K562 (cell line): ENCODE data around the gene CCNL2. TPM values are rescaled to one million over a fixed set of nuclear protein-coding genes. Genes with fewer than 3 reads are reported as not detected.

Experiments
- ESRRB ChIP-seq: fragments of 250-450 bp; sonication (Bioruptor Pico); IDR thresholded peaks from 2 replicates; pipeline ENCODE4 v1.5.0; 2020; ENCODE audit warnings: mild to moderate bottlenecking, moderate library complexity, borderline replicate concordance
- GABPB1 ChIP-seq: sonication (generic); formaldehyde crosslinking; IDR thresholded peaks from 2 replicates; pipeline ENCODE4 v1.8.0; 2022; ENCODE audit warnings: mild to moderate bottlenecking, missing genetic modification reagents
- MEF2D ChIP-seq: conservative IDR thresholded peaks from 2 replicates; pipeline ENCODE4 v1.6.1; 2016; ENCODE audit warnings: low read depth, missing genetic modification characterization, missing compliant biosample characterization
- MYC ChIP-seq, 2 experiments: fragments of 250-450 bp in 1 of 2; sonication (Bioruptor Pico) in 1 of 2; IDR thresholded peaks; 2 replicates each; pipeline versions ENCODE4 v1.5.1 to v1.6.1; 2012 to 2021; ENCODE audit warnings: low read depth in 2 of 2, borderline replicate concordance in 1 of 2, improper control_type of control experiment in 1 of 2, low read length in 1 of 2, mild to moderate bottlenecking in 1 of 2, moderate library complexity in 1 of 2
- NR2C2 ChIP-seq, 2 experiments: fragments of 200-800 bp in 1 of 2; sonication (Bioruptor generic) in 1 of 2; sonication (generic) in 1 of 2; formaldehyde crosslinking in 1 of 2; IDR thresholded peaks; 2 replicates each; pipeline versions ENCODE4 v1.6.1 to v1.8.0; 2016 to 2022; ENCODE audit warnings: mild to moderate bottlenecking in 1 of 2, missing compliant biosample characterization in 1 of 2, missing genetic modification characterization in 1 of 2, missing genetic modification reagents in 1 of 2
- PHF8 ChIP-seq: fragments of 200-600 bp; sonication (generic); IDR thresholded peaks from 2 replicates; pipeline ENCODE4 v1.6.1; 2012; ENCODE audit warnings: mixed run types, mild to moderate bottlenecking, inconsistent platforms, low read length, moderate library complexity, borderline replicate concordance
- POLR2H ChIP-seq: IDR thresholded peaks from 2 replicates; pipeline ENCODE4 v1.6.1; 2016; ENCODE audit warnings: missing genetic modification characterization, low read depth, mild to moderate bottlenecking, control low read depth, missing compliant biosample characterization, moderate library complexity
- RHOXF2B ChIP-seq: fragments of 250-450 bp; sonication (Bioruptor Pico); conservative IDR thresholded peaks from 2 replicates; pipeline ENCODE4 v1.5.1; 2021
- SMAD4 ChIP-seq: fragments of 250-450 bp; sonication (Bioruptor Pico); conservative IDR thresholded peaks from 2 replicates; pipeline ENCODE4 v1.8.0; 2021; ENCODE audit warnings: inconsistent platforms, mild to moderate bottlenecking, moderate library complexity
- SUPT5H ChIP-seq: fragments of 450-650 bp; IDR thresholded peaks from 2 replicates; pipeline ENCODE4 v1.6.1; 2016
- TOE1 ChIP-seq, 2 experiments: fragments of 450-650 bp in 1 of 2; sonication (generic) in 1 of 2; formaldehyde crosslinking in 1 of 2; IDR thresholded peaks; 2 replicates each; pipeline versions ENCODE4 v1.7.1 to v1.8.0; 2016 to 2022; ENCODE audit warnings: borderline replicate concordance in 2 of 2, mild to moderate bottlenecking in 2 of 2, antibody characterized with exemption in 1 of 2, inconsistent platforms in 1 of 2, low read depth in 1 of 2, missing genetic modification reagents in 1 of 2, moderate library complexity in 1 of 2
- XRCC5 ChIP-seq: fragments of 200-400 bp; formaldehyde crosslinking; IDR thresholded peaks from 2 replicates; pipeline ENCODE4 v1.6.1; 2017; ENCODE audit warnings: low read depth, mild to moderate bottlenecking, low read length
- polyA plus RNA-seq, 8 experiments: library from polyadenylated mRNA; depleted of rRNA in 4 of 8; stranded (reverse) in 5 of 8; unstranded in 3 of 8; fragments of >200 nt; fragmentation: Nextera tagmentation in 2 of 8; fragmentation: Illumina TruSeq in 1 of 8; extraction: Ambion mirVana in 2 of 8; extraction: Trizol in 1 of 8; gene quantifications; 2 replicates each; pipeline versions ENCODE4 v1.2.1 to v1.2.3, GENCODE V29; 2011 to 2014; ENCODE audit warnings: inconsistent platforms in 1 of 8, missing spikeins in 1 of 8
- total RNA-seq, 7 experiments: library from RNA; depleted of rRNA in 6 of 7; stranded (reverse); fragments of >200 nt in 6 of 7; fragmentation: Illumina TruSeq in 2 of 7; extraction: Trizol in 2 of 7; gene quantifications; 2 replicates each; pipeline versions ENCODE4 v1.2.1 to v1.2.3, GENCODE V29; 2011 to 2021; ENCODE audit warnings: low replicate concordance in 1 of 7
- TF ChIP-seq, protein P1 (sequence below), 2 experiments: fragments of 200-800 bp in 1 of 2; sonication (Bioruptor generic) in 1 of 2; sonication (generic) in 1 of 2; formaldehyde crosslinking in 1 of 2; IDR thresholded peaks in 1 of 2; conservative IDR thresholded peaks in 1 of 2; 2 replicates each; pipeline versions ENCODE4 v1.5.0 to v1.6.1; 2016 to 2020; ENCODE audit warnings: missing compliant biosample characterization in 1 of 2, missing genetic modification characterization in 1 of 2, missing genetic modification reagents in 1 of 2
- TF ChIP-seq, protein P2 (sequence below): sonication (generic); formaldehyde crosslinking; IDR thresholded peaks from 2 replicates; pipeline ENCODE4 v1.8.0; 2022; ENCODE audit warnings: mild to moderate bottlenecking, missing genetic modification reagents
- TF ChIP-seq, protein P3 (sequence below): fragments of 250-450 bp; sonication (Bioruptor Pico); IDR thresholded peaks from 2 replicates; pipeline ENCODE4 v1.8.0; 2022; ENCODE audit warnings: moderate library complexity, mild to moderate bottlenecking, inconsistent platforms
- TF ChIP-seq, protein P4 (sequence below): IDR thresholded peaks from 2 replicates; pipeline ENCODE4 v1.6.1; 2011; ENCODE audit not compliant: insufficient read length; ENCODE audit errors: extremely low read depth

Gene CCNL2
- total and polyA plus RNA-seq, 9 of the 15 experiments (the other 6 are each of a cell fraction or from before 2014, with no cell fraction given) = 2.8 to 287 (median 94.5) TPM

DNA sequence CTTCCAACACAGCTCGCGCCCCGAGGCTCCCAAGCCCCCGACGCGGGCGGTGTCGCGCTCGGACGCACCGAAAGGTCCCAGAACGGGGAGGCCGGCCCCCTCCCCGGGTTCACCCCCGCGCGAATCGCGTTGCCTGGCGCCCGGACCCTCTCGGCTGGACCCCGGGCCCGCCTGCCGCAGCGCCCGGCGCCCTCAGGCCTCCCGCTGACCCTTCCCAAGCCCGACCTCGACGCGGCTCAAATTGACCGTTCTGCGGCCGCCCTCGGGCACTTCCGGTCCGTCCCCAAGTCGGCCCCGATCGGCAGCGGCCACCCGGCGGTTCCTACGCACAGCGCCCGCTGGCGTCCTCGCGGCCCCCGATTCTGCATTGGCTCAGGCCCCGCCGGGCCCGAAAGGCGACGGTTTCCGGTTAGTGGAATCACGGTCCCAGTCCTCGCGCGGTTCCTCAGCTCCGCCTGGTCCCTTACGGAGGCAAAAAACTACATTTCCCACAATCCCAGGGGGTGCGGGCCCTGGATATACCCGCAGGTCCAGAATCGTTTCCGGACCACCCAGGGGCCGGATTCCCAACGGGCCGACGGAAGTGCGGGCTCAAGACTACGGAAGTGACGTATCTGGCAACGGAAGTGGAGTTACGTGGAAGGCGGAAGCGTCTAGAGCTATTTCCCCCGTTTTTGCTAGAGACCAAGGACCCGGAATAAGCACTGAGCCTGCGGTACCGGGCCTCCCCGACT, 24.0 kb downstream of the CCNL2 start, which contains the start of gene AURKAIP1 (continued):
- TF ChIP-seq, protein P1, sequence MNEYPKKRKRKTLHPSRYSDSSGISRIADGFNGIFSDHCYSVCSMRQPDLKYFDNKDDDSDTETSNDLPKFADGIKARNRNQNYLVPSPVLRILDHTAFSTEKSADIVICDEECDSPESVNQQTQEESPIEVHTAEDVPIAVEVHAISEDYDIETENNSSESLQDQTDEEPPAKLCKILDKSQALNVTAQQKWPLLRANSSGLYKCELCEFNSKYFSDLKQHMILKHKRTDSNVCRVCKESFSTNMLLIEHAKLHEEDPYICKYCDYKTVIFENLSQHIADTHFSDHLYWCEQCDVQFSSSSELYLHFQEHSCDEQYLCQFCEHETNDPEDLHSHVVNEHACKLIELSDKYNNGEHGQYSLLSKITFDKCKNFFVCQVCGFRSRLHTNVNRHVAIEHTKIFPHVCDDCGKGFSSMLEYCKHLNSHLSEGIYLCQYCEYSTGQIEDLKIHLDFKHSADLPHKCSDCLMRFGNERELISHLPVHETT (CRISPR knock-in tag; conservative IDR thresholded peaks at IDR 0.05 in 1 of 2, IDR thresholded peaks at IDR 0.05 in 1 of 2) = peak in 1 of 2 experiments; percentile 99; a peak in 2 of 4 replicates
- TF ChIP-seq XRCC5 = peak; percentile 99
- TF ChIP-seq SUPT5H = peak; percentile 89
- TF ChIP-seq NR2C2 (CRISPR knock-in tag; IDR thresholded peaks at IDR 0.05) = peak; percentile 96
- TF ChIP-seq NR2C2 (tag; IDR thresholded peaks at IDR 0.05) = peak; percentile 99
- TF ChIP-seq, protein P2, sequence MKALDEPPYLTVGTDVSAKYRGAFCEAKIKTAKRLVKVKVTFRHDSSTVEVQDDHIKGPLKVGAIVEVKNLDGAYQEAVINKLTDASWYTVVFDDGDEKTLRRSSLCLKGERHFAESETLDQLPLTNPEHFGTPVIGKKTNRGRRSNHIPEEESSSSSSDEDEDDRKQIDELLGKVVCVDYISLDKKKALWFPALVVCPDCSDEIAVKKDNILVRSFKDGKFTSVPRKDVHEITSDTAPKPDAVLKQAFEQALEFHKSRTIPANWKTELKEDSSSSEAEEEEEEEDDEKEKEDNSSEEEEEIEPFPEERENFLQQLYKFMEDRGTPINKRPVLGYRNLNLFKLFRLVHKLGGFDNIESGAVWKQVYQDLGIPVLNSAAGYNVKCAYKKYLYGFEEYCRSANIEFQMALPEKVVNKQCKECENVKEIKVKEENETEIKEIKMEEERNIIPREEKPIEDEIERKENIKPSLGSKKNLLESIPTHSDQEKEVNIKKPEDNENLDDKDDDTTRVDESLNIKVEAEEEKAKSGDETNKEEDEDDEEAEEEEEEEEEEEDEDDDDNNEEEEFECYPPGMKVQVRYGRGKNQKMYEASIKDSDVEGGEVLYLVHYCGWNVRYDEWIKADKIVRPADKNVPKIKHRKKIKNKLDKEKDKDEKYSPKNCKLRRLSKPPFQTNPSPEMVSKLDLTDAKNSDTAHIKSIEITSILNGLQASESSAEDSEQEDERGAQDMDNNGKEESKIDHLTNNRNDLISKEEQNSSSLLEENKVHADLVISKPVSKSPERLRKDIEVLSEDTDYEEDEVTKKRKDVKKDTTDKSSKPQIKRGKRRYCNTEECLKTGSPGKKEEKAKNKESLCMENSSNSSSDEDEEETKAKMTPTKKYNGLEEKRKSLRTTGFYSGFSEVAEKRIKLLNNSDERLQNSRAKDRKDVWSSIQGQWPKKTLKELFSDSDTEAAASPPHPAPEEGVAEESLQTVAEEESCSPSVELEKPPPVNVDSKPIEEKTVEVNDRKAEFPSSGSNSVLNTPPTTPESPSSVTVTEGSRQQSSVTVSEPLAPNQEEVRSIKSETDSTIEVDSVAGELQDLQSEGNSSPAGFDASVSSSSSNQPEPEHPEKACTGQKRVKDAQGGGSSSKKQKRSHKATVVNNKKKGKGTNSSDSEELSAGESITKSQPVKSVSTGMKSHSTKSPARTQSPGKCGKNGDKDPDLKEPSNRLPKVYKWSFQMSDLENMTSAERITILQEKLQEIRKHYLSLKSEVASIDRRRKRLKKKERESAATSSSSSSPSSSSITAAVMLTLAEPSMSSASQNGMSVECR = peak; percentile 94
- peak; percentile 84; the same call in 1 of the 2 replicates for TF ChIP-seq PHF8
- TF ChIP-seq, protein P3, sequence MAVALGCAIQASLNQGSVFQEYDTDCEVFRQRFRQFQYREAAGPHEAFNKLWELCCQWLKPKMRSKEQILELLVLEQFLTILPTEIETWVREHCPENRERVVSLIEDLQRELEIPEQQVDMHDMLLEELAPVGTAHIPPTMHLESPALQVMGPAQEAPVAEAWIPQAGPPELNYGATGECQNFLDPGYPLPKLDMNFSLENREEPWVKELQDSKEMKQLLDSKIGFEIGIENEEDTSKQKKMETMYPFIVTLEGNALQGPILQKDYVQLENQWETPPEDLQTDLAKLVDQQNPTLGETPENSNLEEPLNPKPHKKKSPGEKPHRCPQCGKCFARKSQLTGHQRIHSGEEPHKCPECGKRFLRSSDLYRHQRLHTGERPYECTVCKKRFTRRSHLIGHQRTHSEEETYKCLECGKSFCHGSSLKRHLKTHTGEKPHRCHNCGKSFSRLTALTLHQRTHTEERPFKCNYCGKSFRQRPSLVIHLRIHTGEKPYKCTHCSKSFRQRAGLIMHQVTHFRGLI (CRISPR knock-in tag) = no peak
- peak; percentile 42 for TF ChIP-seq MEF2D (tag)
- TF ChIP-seq MYC (IDR thresholded peaks at IDR 0.05; ENCODE audit: low read depth, low read length) = peak; percentile 88
- TF ChIP-seq MYC (CRISPR knock-in tag; IDR thresholded peaks at IDR 0.05; ENCODE audit: borderline replicate concordance, low read depth) = no peak; the same call in 1 of the 2 replicates
- TF ChIP-seq, protein P4, sequence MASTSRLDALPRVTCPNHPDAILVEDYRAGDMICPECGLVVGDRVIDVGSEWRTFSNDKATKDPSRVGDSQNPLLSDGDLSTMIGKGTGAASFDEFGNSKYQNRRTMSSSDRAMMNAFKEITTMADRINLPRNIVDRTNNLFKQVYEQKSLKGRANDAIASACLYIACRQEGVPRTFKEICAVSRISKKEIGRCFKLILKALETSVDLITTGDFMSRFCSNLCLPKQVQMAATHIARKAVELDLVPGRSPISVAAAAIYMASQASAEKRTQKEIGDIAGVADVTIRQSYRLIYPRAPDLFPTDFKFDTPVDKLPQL = peak; percentile 18
- peak; percentile 81 for TF ChIP-seq SMAD4
- TF ChIP-seq RHOXF2B = no peak; the same call in none of the 2 replicates
- no peak for TF ChIP-seq ESRRB
- peak; percentile 93 for TF ChIP-seq POLR2H
- TF ChIP-seq GABPB1 (CRISPR knock-in tag) = peak; percentile 100
- peak; percentile 97 for TF ChIP-seq TOE1 (IDR thresholded peaks at IDR 0.05; ENCODE audit: borderline replicate concordance)
- TF ChIP-seq TOE1 (CRISPR knock-in tag; IDR thresholded peaks at IDR 0.05; ENCODE audit: borderline replicate concordance, low read depth) = peak; percentile 70; the same call in 1 of the 2 replicates
